ENCODE data around the gene PIK3C2G. TPM values are rescaled to one million over a fixed set of nuclear protein-coding genes. Genes with fewer than 3 reads are reported as not detected.

Gene PIK3C2G
- total RNA-seq, 2 experiments from 2014 or later = not detected

GRCh38 chr12:18576648-18577047, 315.3 kb downstream of the PIK3C2G start:
- TF ChIP-seq EZH2phosphoT487 (IDR thresholded peaks at IDR 0.05; ENCODE audit: borderline replicate concordance, low read depth, low read length) (no peak), CTCF (conservative IDR thresholded peaks at IDR 0.05; ENCODE audit: low read length) (no peak)
- intact Hi-C loops (cut with micrococcal nuclease; ENCODE audit: unreplicated experiment) = no loop called here
- no TSS peak for BruUV-seq (replicated peaks)
- POLR2A ChIA-PET = no interaction called here
- H4K20me1 ChIP-seq (ENCODE audit: insufficient read depth, low read length) = no peaks in the 10 kb centered on the region
- no peaks in the 10 kb centered on the region for H3K79me2 ChIP-seq (ENCODE audit: insufficient read depth, low read depth, low read length)
- H2AFZ ChIP-seq (ENCODE audit: low read length) = no peak overlapping the region
- no peak for DNase-seq (ENCODE audit: low spot score)
- H3K27ac ChIP-seq (ENCODE audit: low read depth, low read length, poor library complexity, severe bottlenecking) = no peak overlapping the region
- H3K36me3 ChIP-seq (ENCODE audit: insufficient read depth, low read length) = no peaks in the 10 kb centered on the region
- H3K9me2 ChIP-seq (ENCODE audit: insufficient read depth, low read length) = no peaks in the 10 kb centered on the region
- CTCF ChIA-PET (ENCODE audit: unreplicated experiment) = no interaction called here
- no peak overlapping the region for H3K4me3 ChIP-seq (ENCODE audit: low read depth, low read length, poor library complexity, severe bottlenecking)
- no peaks in the 10 kb centered on the region for H3K4me1 ChIP-seq (ENCODE audit: insufficient read depth, low read length, poor library complexity, severe bottlenecking)
- H3K4me2 ChIP-seq (ENCODE audit: low read length) = no peak overlapping the region
- no peaks in the 10 kb centered on the region for H3K9me3 ChIP-seq (ENCODE audit: low read length)

- no TSS peak for BruUV-seq (replicated peaks)
- no peak for DNase-seq (ENCODE audit: low spot score)
- Histone ChIP-seq H4K20me1 (ENCODE audit: insufficient read depth, low read length) (no peaks in the 10 kb centered on the region), H3K4me3 (ENCODE audit: low read depth, low read length, poor library complexity, severe bottlenecking) (no peak overlapping the region), H3K4me2 (ENCODE audit: low read length) (no peak overlapping the region), H3K9me3 (ENCODE audit: low read length) (no peaks in the 10 kb centered on the region), H3K36me3 (ENCODE audit: insufficient read depth, low read length) (no peaks in the 10 kb centered on the region), H3K79me2 (ENCODE audit: insufficient read depth, low read depth, low read length) (no peaks in the 10 kb centered on the region), H3K4me1 (ENCODE audit: insufficient read depth, low read length, poor library complexity, severe bottlenecking) (no peaks in the 10 kb centered on the region), H3K9me2 (ENCODE audit: insufficient read depth, low read length) (no peaks in the 10 kb centered on the region), H2AFZ (ENCODE audit: low read length) (no peak overlapping the region), H3K27ac (ENCODE audit: low read depth, low read length, poor library complexity, severe bottlenecking) (no peak overlapping the region)
- intact Hi-C loops (cut with micrococcal nuclease; ENCODE audit: unreplicated experiment) = no loop called here
- TF ChIP-seq CTCF (conservative IDR thresholded peaks at IDR 0.05; ENCODE audit: low read length) (no peak), EZH2phosphoT487 (IDR thresholded peaks at IDR 0.05; ENCODE audit: borderline replicate concordance, low read depth, low read length) (no peak)
- POLR2A ChIA-PET = no interaction called here
- CTCF ChIA-PET (ENCODE audit: unreplicated experiment) = no interaction called here
Observed at GRCh38 chr12:18578191-18578590, 316.9 kb downstream of the PIK3C2G start.

GRCh38 chr12:18580291-18580690, 319.0 kb downstream of the PIK3C2G start:
- POLR2A ChIA-PET = no interaction called here
- Histone ChIP-seq H3K9me3 (ENCODE audit: low read length) (no peaks in the 10 kb centered on the region), H2AFZ (ENCODE audit: low read length) (no peak overlapping the region), H3K27ac (ENCODE audit: low read depth, low read length, poor library complexity, severe bottlenecking) (no peak overlapping the region), H3K36me3 (ENCODE audit: insufficient read depth, low read length) (no peaks in the 10 kb centered on the region), H3K4me2 (ENCODE audit: low read length) (no peak overlapping the region), H3K9me2 (ENCODE audit: insufficient read depth, low read length) (no peaks in the 10 kb centered on the region), H3K4me1 (ENCODE audit: insufficient read depth, low read length, poor library complexity, severe bottlenecking) (no peaks in the 10 kb centered on the region), H4K20me1 (ENCODE audit: insufficient read depth, low read length) (no peaks in the 10 kb centered on the region), H3K4me3 (ENCODE audit: low read depth, low read length, poor library complexity, severe bottlenecking) (no peak overlapping the region), H3K79me2 (ENCODE audit: insufficient read depth, low read depth, low read length) (no peaks in the 10 kb centered on the region)
- CTCF ChIA-PET (ENCODE audit: unreplicated experiment) = no interaction called here
- intact Hi-C loops (cut with micrococcal nuclease; ENCODE audit: unreplicated experiment) = no loop called here
- BruUV-seq (replicated peaks) = no TSS peak
- no peak for TF ChIP-seq EZH2phosphoT487 (IDR thresholded peaks at IDR 0.05; ENCODE audit: borderline replicate concordance, low read depth, low read length)
- no peak for TF ChIP-seq CTCF (conservative IDR thresholded peaks at IDR 0.05; ENCODE audit: low read length)
- DNase-seq (ENCODE audit: low spot score) = no peak
